NCI-H2196 (cell line): ENCODE data around the gene SFI1.
A peak's percentile ranks its signal among the peaks of the same experiment; 100 is the strongest.

Experiments
- DNase-seq: peaks from one replicate; lab custom pipeline; 2025; ENCODE audit not compliant: unreplicated experiment; lab: John Stamatoyannopoulos, UW

The SFI1 gene

GRCh38 chr22:31616315-31616980, 120.1 kb downstream of the SFI1 start:
- no peak for DNase-seq

DNA sequence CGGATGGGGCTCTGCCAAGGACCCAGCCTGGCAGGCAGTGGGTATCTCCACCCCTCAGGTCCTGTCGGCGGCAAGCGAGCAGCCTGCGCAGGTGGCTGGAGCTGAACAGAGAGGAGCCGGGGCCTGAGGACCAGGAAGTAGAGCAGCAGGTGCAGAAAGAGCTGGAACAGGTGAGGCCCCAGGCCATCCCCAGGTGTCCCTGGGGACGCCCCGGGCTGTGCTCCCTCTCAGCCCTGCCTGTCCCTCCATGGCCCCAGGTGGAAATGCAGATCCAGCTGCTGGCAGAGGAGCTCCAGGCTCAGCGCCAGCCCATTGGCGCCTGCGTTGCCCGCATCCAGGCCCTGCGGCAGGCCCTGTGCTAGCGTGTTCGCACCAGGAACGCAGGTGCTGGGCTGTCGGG, 121.7 kb downstream of the SFI1 start:
- DNase-seq: peak; percentile 78

DNA sequence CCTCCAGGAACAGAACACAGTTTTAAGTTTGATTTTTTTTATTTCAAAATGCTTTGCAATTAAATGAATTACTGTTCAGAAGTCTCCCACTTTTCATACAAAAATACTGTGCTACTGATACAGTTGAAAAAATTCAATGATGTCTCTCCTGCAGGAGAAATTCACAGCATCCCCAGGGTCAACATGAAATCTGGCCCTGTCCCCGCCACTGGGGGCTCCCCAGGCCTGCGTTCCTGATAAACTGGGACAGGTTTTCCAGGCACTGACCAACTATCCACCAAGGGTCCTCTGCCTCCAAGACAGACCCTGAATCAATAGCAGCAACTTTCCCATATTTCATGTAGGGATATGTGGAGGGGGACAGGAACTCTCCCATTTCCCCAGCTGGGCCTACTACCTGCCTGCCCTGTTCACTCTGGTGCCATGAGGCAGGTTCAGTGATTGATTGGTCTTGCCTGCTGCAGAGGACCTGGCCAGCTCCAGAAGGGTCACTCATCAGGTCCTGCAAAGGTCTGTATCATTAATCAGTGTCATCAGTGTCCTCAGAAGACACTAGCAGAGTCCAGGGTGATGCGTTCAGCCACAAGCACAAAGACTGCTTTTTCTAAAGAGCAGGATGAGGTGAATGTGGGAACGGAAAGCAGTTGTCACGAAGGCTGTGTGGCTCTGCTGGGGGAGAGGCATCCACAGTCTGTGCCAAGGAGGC, 122.3 kb downstream of the SFI1 start:
- DNase-seq: no peak

DNA sequence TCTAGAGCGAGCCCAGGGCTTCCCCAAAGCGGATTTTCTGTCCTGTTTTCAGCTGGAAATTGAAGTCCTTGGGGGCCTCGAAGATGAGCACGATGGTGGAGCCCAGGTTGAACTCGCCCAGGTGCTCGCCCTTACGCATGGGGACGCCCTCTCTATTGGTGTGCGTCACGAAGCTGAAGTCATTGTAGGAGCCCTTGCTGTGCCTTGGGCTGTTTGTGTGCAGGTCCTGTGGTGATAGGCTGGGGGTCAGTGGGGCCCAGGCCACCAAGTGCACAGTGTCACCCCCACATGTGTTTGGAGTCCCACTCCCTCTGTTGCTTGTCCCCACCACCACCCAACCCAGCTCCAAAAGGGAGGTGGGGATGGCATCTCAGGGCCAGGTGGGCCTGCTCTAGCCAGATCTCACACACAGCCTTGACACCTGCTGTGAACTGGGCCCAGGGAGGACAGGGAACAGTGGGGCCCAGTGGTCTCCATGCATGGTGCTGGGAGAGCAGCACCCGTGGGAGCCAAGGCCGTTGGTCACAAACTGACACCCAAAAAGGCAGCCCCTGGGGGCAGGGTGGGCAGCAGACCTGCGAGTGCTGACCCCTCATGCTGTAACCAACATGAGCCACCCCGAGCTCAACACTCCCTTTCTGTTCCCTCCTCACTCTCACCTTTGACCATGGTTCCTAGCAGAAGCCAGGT, 123.4 kb downstream of the SFI1 start:
- no peak for DNase-seq

DNA sequence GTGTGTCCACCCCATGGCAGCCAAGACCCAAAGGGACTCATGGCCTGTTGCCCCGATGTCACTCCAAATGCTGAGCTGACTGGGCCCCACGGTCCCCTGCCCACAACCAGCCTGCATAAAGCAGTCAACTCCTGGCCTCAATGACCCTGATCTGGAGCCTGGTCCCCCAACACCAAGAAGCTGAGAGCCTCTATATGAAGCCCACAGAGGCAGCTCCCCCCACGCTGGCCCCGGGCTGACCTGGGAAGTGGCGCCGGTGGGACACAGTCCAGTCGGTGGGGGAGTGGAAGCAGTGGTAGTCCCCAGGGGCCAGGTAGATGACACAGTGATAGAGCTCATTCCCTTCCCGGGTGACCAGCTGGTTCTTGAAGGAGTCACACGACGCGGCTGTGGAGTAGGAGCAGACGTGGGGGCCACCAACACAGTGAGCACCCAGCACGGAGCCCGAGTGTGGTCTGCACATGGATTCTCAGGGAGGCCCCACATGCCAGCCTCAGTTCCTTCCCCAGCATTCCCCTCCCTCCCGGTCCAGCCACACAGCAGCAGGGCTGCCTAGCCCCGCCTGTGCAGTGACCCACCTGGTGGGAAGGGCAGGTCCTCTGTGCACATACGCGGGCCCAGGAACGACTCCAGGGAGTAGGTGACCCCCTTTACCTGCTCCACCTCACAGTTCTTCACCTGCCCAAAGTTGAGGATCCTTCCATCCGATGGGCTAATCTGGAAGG, 124.6 kb downstream of the SFI1 start:
- DNase-seq: no peak

DNA sequence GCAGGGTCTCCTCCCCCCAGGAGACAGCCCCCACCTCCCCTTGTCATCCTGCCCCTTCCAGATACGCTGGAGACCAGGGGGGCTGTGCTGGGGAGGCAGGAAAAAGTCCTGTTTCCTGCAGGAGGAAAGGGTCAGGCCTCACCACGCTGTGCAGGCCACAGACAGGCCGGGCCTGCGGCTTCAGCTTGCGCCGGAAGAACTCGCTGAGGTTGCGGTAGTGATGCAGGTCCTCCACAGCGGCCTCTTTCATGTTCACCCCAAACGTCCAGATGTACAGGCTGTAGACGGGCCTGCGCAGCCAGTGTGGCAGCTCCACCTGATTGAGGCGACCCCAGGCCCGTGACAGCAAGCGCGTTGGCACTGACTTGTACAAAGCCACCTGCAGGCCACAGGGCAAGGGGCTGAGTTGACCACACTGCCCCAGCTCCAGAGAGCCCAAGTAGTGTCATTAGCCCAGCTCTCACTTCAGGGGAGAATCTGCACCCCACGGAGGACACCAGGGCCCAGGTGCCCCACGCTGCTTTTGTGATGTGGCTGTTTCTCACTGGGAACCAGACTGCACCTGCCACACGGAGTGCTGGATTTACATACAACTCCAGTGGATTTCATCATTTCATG, 125.3 kb downstream of the SFI1 start:
- DNase-seq: no peak

GRCh38 chr22:31622980-31623379, 126.6 kb downstream of the SFI1 start:
- DNase-seq: no peak

DNA sequence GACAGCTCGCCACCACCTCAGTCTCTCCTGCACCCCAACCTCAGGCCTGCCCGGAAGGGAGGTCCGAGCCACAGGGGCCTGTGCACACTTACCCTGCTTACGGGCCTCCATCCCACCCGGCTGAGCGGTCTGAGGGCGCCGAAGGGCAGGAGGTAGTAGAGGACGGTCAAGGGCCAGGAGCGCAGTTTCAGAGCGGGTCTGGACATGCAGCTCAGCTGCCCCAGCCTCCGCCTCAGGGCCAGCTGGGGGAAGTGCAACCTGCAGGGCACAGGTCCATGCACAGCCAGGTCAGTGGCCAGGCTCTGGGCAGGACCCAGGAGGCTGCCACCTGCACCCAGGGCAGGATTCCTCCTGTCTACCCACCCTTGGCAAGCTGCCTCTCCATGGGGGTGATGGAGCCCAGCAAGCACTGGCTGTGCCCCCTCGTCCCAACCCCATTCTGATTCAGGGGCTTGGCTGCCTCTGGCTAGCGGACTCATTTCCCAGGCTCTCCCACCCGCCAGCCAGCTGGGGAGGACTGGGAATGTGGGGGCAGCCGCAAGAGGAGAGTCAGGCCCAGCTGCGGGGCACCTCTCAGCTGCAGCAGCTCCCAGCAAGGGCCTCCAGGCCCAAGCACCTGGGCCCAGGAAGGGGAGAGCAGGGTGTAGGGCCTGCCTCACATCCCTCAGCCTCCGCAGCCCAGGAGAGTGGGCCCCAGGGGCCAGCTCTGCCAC, 127.4 kb downstream of the SFI1 start:
- peak; percentile 16 for DNase-seq

- no peak for DNase-seq
Observed at GRCh38 chr22:31625257-31625640, 128.9 kb downstream of the SFI1 start.

DNA sequence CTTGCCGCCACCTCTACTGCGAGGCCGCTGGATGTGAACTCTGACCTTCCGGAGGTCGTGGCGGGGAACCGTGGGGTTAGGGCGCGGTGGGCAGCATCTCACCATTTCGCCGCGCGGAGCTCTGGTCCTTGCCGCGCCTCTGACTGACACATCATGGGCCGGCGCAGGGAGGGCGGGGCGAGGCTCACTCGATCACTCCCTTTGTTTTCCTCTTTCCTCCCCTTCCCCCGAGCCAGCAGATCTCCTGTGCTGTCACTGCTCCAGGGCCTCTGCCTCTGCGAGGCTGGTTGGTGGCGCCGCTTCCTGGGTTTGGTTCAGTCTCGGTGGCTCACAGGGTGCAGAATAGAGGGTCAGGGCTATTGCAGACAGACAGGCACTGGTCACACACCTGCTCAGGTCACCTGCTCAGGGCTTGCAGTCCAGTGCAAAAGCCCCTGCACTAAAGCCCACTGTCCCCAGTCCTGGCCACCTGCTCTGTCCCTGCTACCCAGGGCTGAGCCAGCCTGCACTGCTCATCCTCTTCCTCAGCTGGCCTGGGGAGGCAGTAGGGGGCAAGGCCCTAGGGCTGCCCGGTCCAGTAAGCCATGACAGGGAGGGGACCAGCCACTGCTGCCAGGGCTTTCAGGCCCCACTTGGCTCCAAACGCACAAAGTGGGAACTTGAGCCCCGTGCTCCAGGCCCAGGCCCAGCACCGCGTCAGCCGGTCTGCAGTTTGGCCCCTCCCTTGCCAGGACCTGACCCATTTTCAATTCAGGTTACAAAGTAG, 129.5 kb downstream of the SFI1 start:
- peak; percentile 27 for DNase-seq

DNA sequence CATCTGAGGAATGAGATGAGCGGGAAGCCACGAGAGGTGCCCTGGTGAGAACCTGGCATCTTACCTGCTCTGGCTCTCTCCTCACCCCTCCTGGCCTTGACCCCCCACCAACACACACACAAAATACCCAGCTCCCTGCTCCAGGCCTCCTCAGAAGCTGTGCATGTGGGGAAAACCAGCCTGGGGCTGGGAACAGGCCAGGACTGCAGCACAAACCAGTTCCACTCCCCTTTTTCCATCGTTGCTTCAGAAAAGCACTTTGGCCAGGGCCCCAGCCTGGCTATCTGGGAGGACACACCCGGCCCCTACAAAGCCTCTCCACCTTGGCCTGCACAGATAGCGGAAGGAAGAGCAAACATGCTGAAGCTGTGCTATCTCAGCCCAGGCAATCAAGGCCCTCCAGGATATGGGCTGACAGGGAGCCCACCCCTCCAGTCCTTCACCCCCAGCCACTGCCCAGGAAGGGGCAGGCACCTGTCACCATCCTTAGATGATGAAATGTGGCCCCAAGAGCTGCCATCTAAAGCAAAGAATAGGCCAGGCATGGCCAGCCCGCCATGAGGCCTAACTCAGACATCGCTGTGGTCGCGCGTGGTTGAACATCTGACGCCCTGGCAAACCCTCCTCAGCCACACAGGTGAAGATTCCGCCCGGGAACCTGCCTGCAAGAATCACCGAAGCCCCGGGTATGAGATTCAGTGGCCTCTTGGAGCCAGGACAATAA, 130.3 kb downstream of the SFI1 start:
- peak; percentile 30 for DNase-seq

DNA sequence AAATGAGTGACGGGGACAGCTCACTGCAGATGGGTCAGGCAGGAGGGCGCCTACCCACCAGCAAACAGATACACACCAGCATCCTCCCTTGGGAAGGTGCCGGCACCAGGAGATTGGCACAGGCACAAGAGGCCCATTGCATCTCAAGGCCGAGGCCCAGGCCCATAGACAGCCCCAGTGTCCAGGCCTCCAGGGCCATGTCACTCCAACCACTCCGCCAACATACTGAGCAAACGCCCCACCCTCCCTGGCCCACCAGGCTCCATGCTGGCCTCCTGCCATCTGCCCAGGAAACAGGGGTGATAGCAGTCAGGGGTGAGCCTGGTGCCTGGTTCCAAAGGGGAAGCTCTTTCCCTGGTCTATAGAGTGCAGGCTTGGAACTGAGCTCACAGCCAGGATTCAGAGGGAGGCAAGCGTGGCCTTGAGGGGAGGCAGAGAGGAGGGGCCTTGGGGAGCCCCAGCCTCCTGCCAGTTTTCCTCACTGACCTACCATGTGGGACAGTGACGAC, 130.9 kb downstream of the SFI1 start:
- no peak for DNase-seq

DNA sequence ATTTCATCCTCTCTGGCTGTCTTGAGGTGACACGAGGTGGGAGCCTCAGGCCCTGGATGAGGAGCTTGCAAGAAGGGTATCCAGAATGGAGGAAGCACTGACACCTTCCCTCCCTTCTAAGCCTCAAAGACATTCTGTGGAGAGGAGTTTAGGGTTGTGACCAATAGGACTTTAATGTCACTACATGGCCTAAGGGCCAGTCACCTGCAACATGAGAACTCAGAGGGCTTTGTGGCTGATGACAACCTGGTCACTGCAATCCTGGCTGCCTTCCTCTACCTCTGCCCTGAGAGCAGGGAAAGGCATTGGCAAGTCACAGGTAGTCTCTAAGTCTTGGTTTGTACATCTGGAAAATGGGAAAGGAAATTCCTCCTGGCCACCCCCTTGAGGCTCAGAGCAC, 132.0 kb downstream of the SFI1 start:
- no peak for DNase-seq

- no peak for DNase-seq
Observed at GRCh38 chr22:31628969-31629708, 132.8 kb downstream of the SFI1 start.

DNA sequence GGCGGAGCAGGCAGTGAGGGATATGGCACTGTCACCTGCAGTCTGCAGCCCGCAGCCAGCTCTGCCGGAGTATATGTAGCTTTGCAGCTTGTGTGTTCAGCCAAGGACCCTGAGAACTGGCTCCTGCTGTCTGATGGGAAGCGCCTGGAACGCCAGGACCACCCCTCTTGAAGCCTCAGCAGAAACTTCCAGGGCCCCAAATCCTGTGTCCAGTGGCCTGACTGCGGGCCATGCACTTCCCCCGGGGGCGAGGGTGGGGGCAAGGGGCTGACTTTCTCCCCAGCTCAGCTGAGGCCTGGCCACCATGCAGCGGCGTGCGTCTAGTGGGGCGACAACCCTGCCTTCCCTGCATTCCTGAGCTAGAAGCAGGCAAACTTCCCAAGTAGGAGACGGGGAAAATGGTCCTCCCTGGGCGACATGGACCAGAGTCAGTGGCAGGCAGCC, 133.4 kb downstream of the SFI1 start:
- DNase-seq: no peak

GRCh38 chr22:31630331-31631329, 134.3 kb downstream of the SFI1 start:
- no peak for DNase-seq

DNA sequence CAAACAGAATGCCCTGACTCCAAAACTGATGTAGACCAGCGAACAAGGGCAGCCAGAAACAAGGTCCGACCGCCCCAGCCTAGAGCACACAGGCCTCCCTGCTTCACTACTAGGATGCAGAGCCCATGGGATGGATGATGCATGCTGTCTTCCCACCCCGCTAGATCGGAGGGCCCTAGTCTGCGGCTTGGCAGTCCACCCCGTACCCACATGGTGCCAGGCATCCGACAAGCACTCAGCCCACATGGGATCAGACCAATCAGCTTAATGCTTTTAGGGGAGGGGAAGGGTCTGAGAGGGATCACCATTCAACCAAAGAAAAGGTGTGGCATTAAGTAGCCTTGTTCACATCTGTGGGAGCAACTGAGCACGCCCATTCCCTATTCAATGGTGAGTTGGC, 135.1 kb downstream of the SFI1 start:
- no peak for DNase-seq
